AG04449 (cell line): ENCODE results near the gene APOA4.

Experiments used
- CTCF ChIA-PET: fragments of 350-600 bp; formaldehyde crosslinking; extraction: SDS; loops from one replicate; lab custom pipeline; 2021; ENCODE audit warnings: antibody characterized with exemption; lab: Yijun Ruan, JAX
- POLR2A ChIA-PET: fragments of 400-600, 350-600 bp; formaldehyde crosslinking; extraction: SDS; loops from one replicate; lab custom pipeline; 2020; ENCODE audit warnings: antibody characterized with exemption, inconsistent platforms; lab: Yijun Ruan, JAX
- DNase-seq: peaks from one replicate; pipeline ENCODE4 v3.0.0-alpha.2; 2010; ENCODE audit warnings: low read depth, low spot score
- H3K4me3 ChIP-seq: 2 replicates; pipeline ENCODE4 v1.5.1; 2011; ENCODE audit warnings: low read depth, mild to moderate bottlenecking, control low read depth, low read length
- CTCF ChIP-seq: IDR thresholded peaks from one replicate; pipeline ENCODE4 v1.5.1; 2011; ENCODE audit warnings: mild to moderate bottlenecking, moderate library complexity, low read length, control low read depth, inconsistent platforms; ENCODE audit not compliant: insufficient read depth; ENCODE audit errors: missing control alignments

APOA4 gene

GRCh38 chr11:116791813-116792143, 31.3 kb downstream of the APOA4 start, which contains the start of gene APOA5:
Gene APOA5, minus strand, starts transcription at chr11:116791879. Its CDS starts 19 bp downstream, at chr11:116791860.
- no peak within 1 kb of the TSS for H3K4me3 ChIP-seq
- no peak for TF ChIP-seq CTCF
- CTCF ChIA-PET: interaction anchor here (0.7 to 12.3 kb wide), 46 partner anchors 8 to 436 kb away, joined by 3 to 472 read pairs (median 8); partner anchors contain the start of genes APOA1, APOA4, APOC3 and BUD13
- DNase-seq: no peak
- POLR2A ChIA-PET: interaction anchor here (1.0 to 1.5 kb wide), 3 partner anchors 44 to 408 kb away, joined by 3 to 5 read pairs (median 3); no protein-coding TSS in a partner anchor

GRCh38 chr11:116791002-116791812, 31.9 kb downstream of the APOA4 start:
- no peak overlapping the region for H3K4me3 ChIP-seq
- DNase-seq: no peak
- CTCF ChIA-PET: interaction anchor here (0.7 to 12.3 kb wide), 52 partner anchors 8 to 437 kb away, joined by 3 to 472 read pairs (median 6); partner anchors contain the start of genes APOA1, APOA4, APOC3 and BUD13

GRCh38 chr11:116790167-116791001, 32.7 kb downstream of the APOA4 start:
- CTCF ChIA-PET: interaction anchor here (1.0 to 12.3 kb wide), 51 partner anchors 7 to 438 kb away, joined by 3 to 472 read pairs (median 6); partner anchors contain the start of genes APOA1, APOA4, APOC3 and BUD13
- TF ChIP-seq CTCF: no peak
- no peak for DNase-seq
- POLR2A ChIA-PET: interaction anchor here (1.0 to 1.5 kb wide), 2 partner anchors 45 to 353 kb away, joined by 3 to 5 read pairs; no protein-coding TSS in a partner anchor
- H3K4me3 ChIP-seq: no peak overlapping the region

More at GRCh38 chr11:116791002-116791812, 31.9 kb downstream of the APOA4 start:
- peak; percentile 95 for TF ChIP-seq CTCF
- POLR2A ChIA-PET: interaction anchor here (1.0 to 1.5 kb wide), 3 partner anchors 45 to 409 kb away, joined by 3 to 5 read pairs (median 3); no protein-coding TSS in a partner anchor

- H3K4me3 ChIP-seq: no peak overlapping the region
- no peak for DNase-seq
- TF ChIP-seq CTCF: no peak
- ChIA-PET CTCF (interaction anchor here (0.8 to 12.3 kb wide), 14 partner anchors 9 to 439 kb away, joined by 3 to 472 read pairs (median 10); partner anchors contain the start of genes APOA1, PCSK7 and SIK3), POLR2A (interaction anchor here (1.0 kb wide), 1 partner anchor 47 kb away, joined by 3 read pairs; no protein-coding TSS in a partner anchor)
These were observed 34.1 kb downstream of the APOA4 start for GRCh38 chr11:116788975-116789374.

- DNase-seq: no peak
- peak overlapping the region; percentile 77 for H3K4me3 ChIP-seq
- TF ChIP-seq CTCF: no peak
- POLR2A ChIA-PET: interaction anchor here (1.0 to 1.6 kb wide), 4 partner anchors 12 to 310 kb away, joined by 3 to 8 read pairs (median 6); partner anchors contain the start of gene SIK3
- CTCF ChIA-PET: interaction anchor here (0.8 to 12.3 kb wide), 11 partner anchors 8 to 439 kb away, joined by 3 to 472 read pairs (median 13); partner anchors contain the start of genes APOA1, PCSK7 and SIK3
These were observed 34.6 kb downstream of the APOA4 start for GRCh38 chr11:116788534-116788933.
